Glomerular endothelial cell (primary cell): Measurements from ENCODE around the gene RCAN1. TPM values are rescaled to one million over a fixed set of nuclear protein-coding genes. Genes with fewer than 3 reads are reported as not detected.

Experiments used
- DNase-seq: peaks from one replicate; pipeline ENCODE4 v3.0.0-alpha.2; 2011; ENCODE audit warnings: low read depth, low spot score; ENCODE audit errors: extremely low read depth
- total RNA-seq: library from RNA; depleted of rRNA; stranded (reverse); fragments of >200 nt; gene quantifications from 2 replicates; pipeline ENCODE4 v1.2.3, GENCODE V29; 2015

RCAN1 gene
- total RNA-seq, 1 donor from 2014 or later: 42.8 TPM

- DNase-seq: no peak
Measured at GRCh38 chr21:34602061-34602460, 12.9 kb downstream of the RCAN1 start.

DNA sequence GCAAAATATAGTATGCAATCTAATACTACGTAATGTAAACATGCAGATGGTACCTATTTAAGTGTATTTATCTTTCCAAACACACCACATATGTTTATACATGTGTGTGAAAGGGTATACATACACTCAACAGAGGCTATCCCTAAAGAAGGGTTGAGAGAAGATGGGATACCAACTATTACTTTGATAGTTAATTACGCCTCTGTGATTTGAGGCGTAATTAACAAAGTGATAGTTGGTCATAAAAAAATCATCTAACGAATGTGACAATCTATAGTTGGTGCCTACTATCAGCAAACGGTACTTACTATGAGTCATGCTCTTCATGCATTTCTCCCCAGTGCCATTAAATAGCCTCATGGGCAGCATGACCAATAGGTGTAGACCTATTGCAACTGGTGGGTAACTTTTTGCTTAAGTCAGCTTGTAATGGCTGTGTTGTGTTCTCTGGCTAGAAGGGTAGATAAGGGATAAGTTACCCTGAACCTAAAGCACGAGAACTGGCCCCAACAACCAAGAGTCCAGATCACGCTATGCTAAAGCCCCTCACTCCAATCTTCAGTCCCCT is 15.3 kb downstream of the RCAN1 start:
- no peak for DNase-seq

DNA sequence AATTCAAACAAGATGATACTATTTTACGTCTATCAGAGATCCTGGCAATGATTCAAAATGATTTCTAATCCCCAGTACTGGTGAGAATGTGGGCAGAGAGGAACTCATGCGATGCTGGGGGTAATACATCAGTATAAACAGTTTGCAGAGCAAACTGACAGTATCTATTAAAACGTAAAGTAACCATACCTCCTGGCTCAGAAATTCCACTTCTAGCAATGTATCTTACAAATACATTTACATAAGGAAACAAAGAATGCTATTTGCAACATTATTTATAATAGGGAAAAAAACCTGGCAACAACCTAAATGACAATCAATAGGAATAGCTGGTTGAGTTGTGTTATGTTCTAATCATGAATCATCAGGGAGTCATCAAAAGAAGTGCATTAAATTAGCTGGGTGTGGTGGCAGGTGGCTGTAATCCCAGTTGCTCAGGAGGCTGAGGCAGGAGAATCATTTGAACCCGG is 15.9 kb downstream of the RCAN1 start:
- DNase-seq: no peak

GRCh38 chr21:34597406-34597805 is 17.5 kb downstream of the RCAN1 start:
- no peak for DNase-seq

- no peak for DNase-seq
Measured at GRCh38 chr21:34596561-34597271, 18.2 kb downstream of the RCAN1 start.

- DNase-seq: no peak
Measured at GRCh38 chr21:34595457-34595856, 19.5 kb downstream of the RCAN1 start.

- no peak for DNase-seq
Measured at GRCh38 chr21:34594566-34595234, 20.2 kb downstream of the RCAN1 start.

- no peak for DNase-seq
Measured at GRCh38 chr21:34593954-34594531, 20.9 kb downstream of the RCAN1 start.

- no peak for DNase-seq
Measured at GRCh38 chr21:34593423-34593822, 21.5 kb downstream of the RCAN1 start.

GRCh38 chr21:34592120-34592955 is 22.6 kb downstream of the RCAN1 start:
- DNase-seq: no peak

DNA sequence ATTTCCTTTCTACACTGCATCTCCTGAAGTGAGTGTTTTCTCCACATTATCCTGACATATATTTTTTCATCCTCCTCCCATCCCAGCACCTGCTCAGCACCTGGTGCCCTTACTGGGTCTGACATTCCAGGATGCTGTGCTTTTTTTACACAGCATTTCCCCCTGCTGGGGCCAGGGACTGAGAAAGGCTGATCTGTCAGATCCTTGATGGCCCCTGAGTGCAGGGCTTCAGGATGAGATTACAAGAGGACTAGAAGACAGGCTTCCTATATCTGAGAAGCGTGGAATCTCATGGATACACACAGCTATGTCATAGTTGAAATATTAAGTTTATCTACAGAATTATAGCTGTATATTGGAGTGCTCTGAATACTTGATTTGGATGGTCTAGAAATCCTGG is 24.4 kb downstream of the RCAN1 start:
- no peak for DNase-seq

DNA sequence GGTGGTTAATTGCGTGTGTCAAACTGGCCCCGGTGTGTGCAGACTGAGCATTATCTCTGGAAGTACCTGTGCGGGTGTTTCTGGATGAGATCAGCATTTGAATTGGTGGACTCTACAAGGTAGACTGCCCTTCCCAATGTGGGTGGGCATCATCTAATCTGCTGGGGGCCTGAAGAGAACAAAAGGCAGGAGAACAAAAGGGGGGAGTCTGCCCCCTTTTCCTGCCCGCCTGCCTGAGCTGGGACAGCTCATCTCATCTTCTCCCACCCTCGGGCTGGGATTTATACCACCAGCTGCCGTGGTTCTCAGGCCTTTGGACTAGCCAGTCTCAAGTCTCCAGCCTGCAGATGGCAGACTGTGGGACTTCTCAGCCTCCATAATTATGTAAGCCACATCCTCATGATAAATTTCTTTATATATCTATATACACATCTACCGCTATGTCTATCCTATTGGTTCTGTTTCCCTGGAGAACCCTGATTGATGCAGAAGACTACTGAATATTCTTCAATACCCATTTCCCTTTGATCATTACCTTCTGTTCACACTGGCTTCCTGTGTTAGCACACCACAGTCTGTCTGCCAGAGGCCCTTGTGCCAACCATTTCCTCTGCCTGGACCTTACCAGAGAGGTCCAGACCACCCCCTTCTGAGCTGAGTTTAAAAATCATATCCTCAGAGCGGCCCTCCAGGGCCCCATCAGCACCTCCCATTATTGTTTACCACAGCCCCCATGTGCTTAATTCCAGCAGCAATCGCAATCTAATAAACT is 25.2 kb downstream of the RCAN1 start:
- DNase-seq: no peak

GRCh38 chr21:34583926-34584563 is 30.9 kb downstream of the RCAN1 start:
- DNase-seq: no peak

DNA sequence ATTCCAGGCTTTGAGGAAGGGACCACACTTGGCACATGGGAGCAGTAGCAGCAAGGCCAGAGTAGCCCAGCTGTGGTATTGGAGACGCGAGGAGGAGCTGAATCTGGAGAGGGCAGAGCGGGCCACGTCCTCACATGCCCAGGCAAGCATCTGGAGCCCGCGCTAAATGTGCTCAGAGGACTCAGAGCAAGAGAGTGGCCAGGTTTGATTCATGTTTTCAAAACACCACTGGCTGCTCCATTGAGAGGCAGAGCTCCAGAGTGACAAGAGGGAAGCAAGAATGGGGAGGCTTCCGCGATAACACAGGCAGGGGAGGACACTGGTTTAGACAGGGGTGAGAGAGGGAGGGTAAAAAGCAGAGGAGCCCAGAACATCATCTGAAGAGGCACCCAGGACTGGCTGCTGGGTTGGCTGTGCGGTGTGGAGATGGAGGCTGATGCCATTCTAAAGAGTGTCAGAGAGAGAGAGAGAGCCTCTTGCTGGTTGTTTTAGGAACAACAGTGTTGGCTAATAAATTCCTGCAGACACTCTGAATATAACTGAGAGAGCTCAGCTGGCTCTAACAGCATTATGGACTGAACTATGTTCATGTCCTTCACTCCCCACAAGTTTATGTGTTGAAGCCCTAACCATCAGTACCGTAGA is 32.3 kb downstream of the RCAN1 start:
- DNase-seq: peak; percentile 14

DNA sequence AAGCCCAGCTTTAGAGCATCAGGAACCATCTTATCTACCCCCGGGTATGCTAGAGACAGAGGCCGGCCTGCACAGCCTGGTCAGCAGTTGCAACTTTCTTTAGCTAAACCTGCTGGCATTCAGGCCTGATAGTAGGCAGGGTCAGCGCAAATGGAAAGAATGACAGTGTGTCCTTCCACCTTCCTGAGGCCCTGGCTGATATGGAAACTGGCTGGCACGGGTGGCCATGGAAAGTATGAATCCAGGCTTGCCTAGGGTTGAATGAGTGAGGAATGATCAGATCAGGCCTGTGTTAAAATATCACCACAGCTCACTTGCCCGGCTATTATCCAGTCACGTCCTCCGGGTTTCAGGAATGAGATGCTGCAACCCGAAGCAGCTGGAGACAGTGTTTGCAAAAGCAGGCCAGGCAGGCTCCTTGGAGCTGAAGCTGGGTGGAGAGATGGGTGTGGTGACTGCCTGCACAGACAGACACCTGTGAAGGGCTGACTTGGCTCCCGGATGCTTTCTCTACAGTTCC is 34.7 kb downstream of the RCAN1 start:
- DNase-seq: no peak

- no peak for DNase-seq
Measured at GRCh38 chr21:34579411-34579810, 35.5 kb downstream of the RCAN1 start.

GRCh38 chr21:34576041-34576511 is 38.8 kb downstream of the RCAN1 start:
- no peak for DNase-seq

DNA sequence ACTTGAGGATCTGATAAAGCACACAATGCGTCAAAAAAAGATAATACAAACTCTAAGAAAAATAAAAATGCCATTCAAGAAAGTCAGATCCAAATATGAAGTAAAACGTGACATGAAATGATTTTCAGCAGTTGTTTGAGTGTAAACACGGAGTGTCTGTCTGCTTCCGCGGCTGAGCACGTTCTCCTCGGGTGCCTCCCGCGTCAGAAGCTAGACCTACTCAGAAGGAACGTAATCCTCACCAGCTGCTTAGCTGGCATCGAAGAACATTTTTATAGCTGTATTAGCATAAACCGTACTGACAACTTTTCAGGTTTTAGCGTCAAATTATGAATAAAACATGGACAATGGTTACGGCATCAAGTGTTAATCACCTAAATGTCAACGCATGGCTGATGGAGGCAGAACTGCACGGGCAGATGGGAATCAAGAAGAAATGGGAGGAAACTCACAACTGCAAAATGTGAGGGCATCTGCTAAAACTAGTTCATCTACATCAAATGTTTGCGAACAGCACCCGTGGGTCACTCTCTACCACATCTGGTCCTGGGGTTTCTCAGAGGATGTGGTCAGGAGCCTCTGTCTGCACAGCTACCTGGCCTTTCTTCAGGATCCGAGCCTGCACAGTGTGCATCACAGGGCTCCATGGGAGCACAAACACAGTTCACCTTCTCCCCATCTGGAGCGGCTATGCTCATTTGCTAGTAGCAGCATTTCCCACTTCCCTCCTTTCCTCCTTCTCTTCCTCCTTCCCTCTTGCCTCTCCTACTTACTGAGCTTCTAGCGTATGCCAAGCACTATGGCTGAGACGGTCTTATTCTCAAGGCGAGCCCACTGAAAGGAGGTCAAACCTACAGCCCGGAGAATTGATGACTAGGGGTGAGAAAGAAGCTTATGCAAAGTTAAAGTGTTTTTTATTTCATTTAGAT is 40.0 kb downstream of the RCAN1 start:
- no peak for DNase-seq
